Neuronal stem cell (in vitro differentiated cells): ENCODE data around the gene INO80D.

ENCODE experiments used
- DNase-seq: peaks from one replicate; pipeline ENCODE4 v3.0.0-alpha.2; 2013; ENCODE audit warnings: low spot score
- H2AFZ ChIP-seq: one replicate; pipeline ENCODE4 v1.6.1; 2013; ENCODE audit warnings: mild to moderate bottlenecking, low read length, inconsistent platforms
- H2AK5ac ChIP-seq: 2 replicates; pipeline ENCODE4 v1.6.1; 2013; ENCODE audit warnings: low read depth, mild to moderate bottlenecking, inconsistent platforms, low read length, moderate library complexity, mixed read lengths
- H2BK120ac ChIP-seq: 2 replicates; pipeline ENCODE4 v1.6.1; 2013; ENCODE audit warnings: low read depth, mild to moderate bottlenecking, inconsistent platforms, low read length, moderate library complexity, mixed read lengths
- H2BK12ac ChIP-seq: one replicate; pipeline ENCODE4 v1.6.1; 2013; ENCODE audit warnings: low read length, inconsistent platforms
- H2BK15ac ChIP-seq: 2 replicates; pipeline ENCODE4 v1.6.1; 2013; ENCODE audit warnings: mild to moderate bottlenecking, low read length, inconsistent platforms, mixed read lengths
- H2BK5ac ChIP-seq: one replicate; pipeline ENCODE4 v1.6.1; 2013; ENCODE audit warnings: inconsistent platforms, mild to moderate bottlenecking, low read length, moderate library complexity
- H3K14ac ChIP-seq: one replicate; pipeline ENCODE4 v1.6.1; 2013; ENCODE audit warnings: low read length, inconsistent platforms
- H3K18ac ChIP-seq: 2 replicates; pipeline ENCODE4 v1.6.1; 2013; ENCODE audit warnings: low read length, inconsistent platforms
- H3K23ac ChIP-seq: 2 replicates; pipeline ENCODE4 v1.6.1; 2013; ENCODE audit warnings: low read depth, mild to moderate bottlenecking, mixed read lengths, low read length, inconsistent platforms; ENCODE audit not compliant: poor library complexity
- H3K27ac ChIP-seq: replicated peaks from 3 replicates; pipeline ENCODE4 v1.5.1; 2013; ENCODE audit warnings: low read length, inconsistent platforms
- H3K27me3 ChIP-seq, 3 experiments: 2 replicates each; pipeline ENCODE4 v1.6.1; 2013; ENCODE audit warnings: low read length in 3 of 3, mild to moderate bottlenecking in 2 of 3, inconsistent platforms in 1 of 3, low read depth in 1 of 3, mixed read lengths in 1 of 3, moderate library complexity in 1 of 3; ENCODE audit not compliant: control insufficient read depth in 3 of 3, insufficient read depth in 3 of 3
- H3K36me3 ChIP-seq, 2 donors: replicated peaks in 1 of 2; 2 replicates each; pipeline ENCODE4 v1.6.1; 2013; ENCODE audit warnings: low read length in 2 of 2; ENCODE audit not compliant: control insufficient read depth in 2 of 2, insufficient read depth in 2 of 2
- H3K4ac ChIP-seq: 2 replicates; pipeline ENCODE4 v1.6.1; 2013; ENCODE audit warnings: inconsistent platforms, mild to moderate bottlenecking, low read length, moderate library complexity
- H3K4me1 ChIP-seq, 2 donors: 1 replicate in 1 of 2; 2 replicates in 1 of 2; pipeline ENCODE4 v1.6.1; 2013; ENCODE audit warnings: low read length in 2 of 2, low read depth in 1 of 2; ENCODE audit not compliant: control insufficient read depth in 2 of 2, insufficient read depth in 1 of 2
- H3K4me2 ChIP-seq: one replicate; pipeline ENCODE4 v1.6.1; 2013; ENCODE audit warnings: mild to moderate bottlenecking, low read length, inconsistent platforms; ENCODE audit not compliant: insufficient read depth, poor library complexity, severe bottlenecking
- H3K4me3 ChIP-seq, 2 donors: 2 replicates each; pipeline ENCODE4 v1.5.1; 2013; ENCODE audit warnings: low read length in 2 of 2, mild to moderate bottlenecking in 2 of 2, inconsistent platforms in 1 of 2, moderate library complexity in 1 of 2
- H3K79me1 ChIP-seq: one replicate; pipeline ENCODE4 v1.6.1; 2013; ENCODE audit warnings: low read depth, mild to moderate bottlenecking, inconsistent platforms, low read length, moderate library complexity
- H3K9ac ChIP-seq: one replicate; pipeline ENCODE4 v1.6.1; 2013; ENCODE audit warnings: mild to moderate bottlenecking, low read depth, low read length, inconsistent platforms; ENCODE audit not compliant: poor library complexity
- H3K9me3 ChIP-seq, 2 donors: replicated peaks in 1 of 2; 2 replicates each; pipeline versions ENCODE3 to v1.6.1; 2013; ENCODE audit warnings: low read length in 2 of 2, mild to moderate bottlenecking in 2 of 2, inconsistent platforms in 1 of 2, low read depth in 1 of 2, mixed read lengths in 1 of 2, moderate library complexity in 1 of 2; ENCODE audit not compliant: control insufficient read depth in 2 of 2, insufficient read depth in 1 of 2
- H4K8ac ChIP-seq: one replicate; pipeline ENCODE4 v1.6.1; 2013; ENCODE audit warnings: low read depth, mild to moderate bottlenecking, inconsistent platforms, low read length, moderate library complexity
- H4K91ac ChIP-seq: one replicate; pipeline ENCODE4 v1.6.1; 2013; ENCODE audit warnings: low read length, low read depth, mild to moderate bottlenecking, inconsistent platforms; ENCODE audit not compliant: poor library complexity
- WGBS, 2 donors: extraction: QIAGEN DNeasy Blood & Tissue Kit; methylation state at CpG; one replicate each; pipeline ENCODE4 v1.1.7; 2013; ENCODE audit warnings: missing lambda C conversion rate in 2 of 2, mixed read lengths in 1 of 2; ENCODE audit not compliant: insufficient read length in 2 of 2, insufficient replicate concordance in 1 of 2; ENCODE audit errors: extremely low coverage in 2 of 2; 5-methylcytosine and 5-hydroxymethylcytosine counted together

The INO80D gene

DNA sequence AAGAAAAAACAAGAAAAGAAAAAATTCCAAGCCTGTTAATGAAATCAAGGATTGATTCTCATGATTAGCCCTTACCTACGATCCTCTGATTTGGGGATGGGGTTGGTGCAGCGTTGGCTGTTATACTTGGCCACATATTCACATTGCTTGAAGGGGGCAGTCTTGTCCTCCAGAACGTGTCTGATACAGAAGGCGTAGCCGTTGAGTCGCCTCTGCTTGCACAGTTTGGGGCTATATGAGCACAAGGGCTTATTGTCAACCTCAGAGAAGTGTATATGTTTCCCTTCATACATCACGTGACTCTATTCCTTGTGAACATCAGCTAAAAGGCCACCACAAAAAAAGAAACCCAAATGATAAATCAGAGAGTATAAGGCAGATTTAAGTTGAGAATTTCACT lies 23.2 kb downstream of the INO80D start:
- H3K27ac ChIP-seq = no peak overlapping the region
- peaks cover 5% of the 10 kb centered on the region for H3K79me1 ChIP-seq
- H3K4me2 ChIP-seq = no peak overlapping the region
- no peaks in the 10 kb centered on the region for H3K4me1 ChIP-seq
- H2AK5ac ChIP-seq = no peak overlapping the region
- H2BK120ac ChIP-seq = no peak overlapping the region
- H3K27me3 ChIP-seq = no peaks in the 10 kb centered on the region
- no peak overlapping the region for H3K4ac ChIP-seq
- DNase-seq = no peak
- H4K8ac ChIP-seq = no peak overlapping the region
- WGBS, 2 donors = no CpG with 5 or more reads among the region's 7 CpGs
- H2AFZ ChIP-seq = no peak overlapping the region
- no peak overlapping the region for H2BK5ac ChIP-seq
- H3K18ac ChIP-seq = no peak overlapping the region
- H3K4me3 ChIP-seq = no peak overlapping the region
- H2BK12ac ChIP-seq = no peak overlapping the region
- H2BK15ac ChIP-seq = no peak overlapping the region
- peaks cover 0 to 23% of the 10 kb centered on the region in 2 donors for H3K36me3 ChIP-seq
- no peak overlapping the region for H3K23ac ChIP-seq
- peaks cover 0 to 3% of the 10 kb centered on the region in 2 donors for H3K9me3 ChIP-seq
- H4K91ac ChIP-seq = no peak overlapping the region
- no peak overlapping the region for H3K9ac ChIP-seq
- no peak overlapping the region for H3K14ac ChIP-seq

DNA sequence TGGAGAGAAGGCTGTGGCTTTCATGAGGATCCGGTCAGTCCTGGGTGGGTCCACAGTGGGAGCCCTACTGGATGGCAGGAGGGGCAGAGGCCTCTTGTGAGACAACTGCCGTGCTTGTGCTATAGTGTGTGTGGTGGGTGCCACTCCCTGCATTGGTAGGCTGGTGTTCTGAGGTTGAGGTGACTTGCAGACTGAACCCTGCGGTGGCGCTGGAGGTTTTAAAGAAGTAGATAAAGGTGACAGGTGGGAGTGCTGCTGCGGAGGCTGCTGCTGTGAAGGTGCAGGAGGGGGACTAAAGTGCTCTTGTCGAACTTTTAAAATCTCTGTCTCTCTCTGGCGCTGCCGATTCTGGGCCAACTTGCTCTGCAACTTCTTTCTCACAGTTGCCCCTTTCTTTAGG lies 29.7 kb downstream of the INO80D start:
- no peak overlapping the region for H3K23ac ChIP-seq
- no peak overlapping the region for H2AFZ ChIP-seq
- no peak overlapping the region for H2BK15ac ChIP-seq
- no peak overlapping the region for H4K8ac ChIP-seq
- no peak overlapping the region for H2BK120ac ChIP-seq
- no peak overlapping the region for H3K4ac ChIP-seq
- H3K4me1 ChIP-seq = no peaks in the 10 kb centered on the region
- no peaks in the 10 kb centered on the region for H3K9me3 ChIP-seq
- peaks cover 7 to 44% of the 10 kb centered on the region in 2 donors for H3K36me3 ChIP-seq
- no peaks in the 10 kb centered on the region for H3K79me1 ChIP-seq
- H4K91ac ChIP-seq = no peak overlapping the region
- H3K27me3 ChIP-seq = no peaks in the 10 kb centered on the region
- H2BK5ac ChIP-seq = no peak overlapping the region
- H3K14ac ChIP-seq = no peak overlapping the region
- no peak overlapping the region for H3K4me2 ChIP-seq
- DNase-seq = no peak
- WGBS, 2 donors = no CpG with 5 or more reads among the region's 8 CpGs
- no peak overlapping the region for H3K18ac ChIP-seq
- H2AK5ac ChIP-seq = no peak overlapping the region
- H3K9ac ChIP-seq = no peak overlapping the region
- no peak overlapping the region for H3K4me3 ChIP-seq
- no peak overlapping the region for H3K27ac ChIP-seq
- no peak overlapping the region for H2BK12ac ChIP-seq

DNA sequence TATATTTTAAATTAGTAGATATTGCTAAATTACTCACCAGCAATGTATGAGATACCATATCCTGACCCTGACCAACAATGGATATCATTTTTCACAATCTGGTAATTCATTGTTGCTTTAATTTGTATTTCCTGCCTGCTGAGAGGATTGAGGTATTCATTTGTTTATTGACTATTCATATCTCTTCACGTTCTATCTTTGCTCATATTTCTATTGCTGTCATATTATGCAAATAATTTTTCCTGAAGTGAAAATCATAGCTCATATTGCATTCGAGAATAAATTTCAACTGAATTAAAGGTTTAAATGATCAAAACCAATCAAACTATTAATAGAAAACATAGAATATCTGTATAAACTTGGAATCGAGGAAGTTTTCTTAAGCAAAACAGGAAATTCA lies 31.0 kb downstream of the INO80D start:
- H2BK15ac ChIP-seq = no peak overlapping the region
- no peak overlapping the region for H3K9ac ChIP-seq
- no peak overlapping the region for H3K23ac ChIP-seq
- H4K91ac ChIP-seq = no peak overlapping the region
- H3K14ac ChIP-seq = no peak overlapping the region
- no peak overlapping the region for H2AK5ac ChIP-seq
- no peak overlapping the region for H3K4me2 ChIP-seq
- H3K9me3 ChIP-seq = no peaks in the 10 kb centered on the region
- no peak overlapping the region for H3K27ac ChIP-seq
- H2AFZ ChIP-seq = no peak overlapping the region
- no peak overlapping the region for H3K18ac ChIP-seq
- no CpG with 5 or more reads among the region's 3 CpGs for WGBS, 2 donors
- no peak overlapping the region for H2BK5ac ChIP-seq
- no peak overlapping the region for H2BK12ac ChIP-seq
- H3K36me3 ChIP-seq = peaks cover 7 to 44% of the 10 kb centered on the region in 2 donors
- H3K4me3 ChIP-seq = no peak overlapping the region
- no peaks in the 10 kb centered on the region for H3K79me1 ChIP-seq
- H2BK120ac ChIP-seq = no peak overlapping the region
- no peaks in the 10 kb centered on the region for H3K4me1 ChIP-seq
- H3K4ac ChIP-seq = no peak overlapping the region
- no peak overlapping the region for H4K8ac ChIP-seq
- no peak for DNase-seq
- no peaks in the 10 kb centered on the region for H3K27me3 ChIP-seq

DNA sequence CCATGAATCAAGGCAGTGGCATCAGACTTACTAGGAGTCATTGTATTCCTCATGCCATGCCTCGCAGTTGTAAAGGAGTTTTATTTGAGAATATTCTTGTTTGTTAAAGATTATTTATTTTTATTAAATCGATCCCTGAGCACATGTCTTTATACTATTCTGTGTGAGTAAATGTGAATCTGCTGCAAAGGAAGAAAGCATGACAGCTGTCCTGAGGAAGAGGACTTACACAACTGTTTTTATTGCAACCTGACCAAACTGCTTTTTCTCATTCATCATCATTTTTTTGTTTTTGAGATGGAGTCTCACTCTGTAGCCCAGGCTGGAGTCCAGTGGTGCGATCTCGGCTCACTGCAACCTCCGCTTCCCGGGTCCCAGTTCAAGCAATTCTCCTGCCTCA lies 34.1 kb downstream of the INO80D start:
- peaks cover 7 to 34% of the 10 kb centered on the region in 2 donors for H3K36me3 ChIP-seq
- WGBS, 2 donors = no CpG with 5 or more reads among the region's 6 CpGs
- no peak overlapping the region for H4K91ac ChIP-seq
- no peak overlapping the region for H3K18ac ChIP-seq
- H2BK120ac ChIP-seq = no peak overlapping the region
- no peak overlapping the region for H2BK12ac ChIP-seq
- no peaks in the 10 kb centered on the region for H3K4me1 ChIP-seq
- H3K79me1 ChIP-seq = no peaks in the 10 kb centered on the region
- H3K9me3 ChIP-seq = no peaks in the 10 kb centered on the region
- H2BK5ac ChIP-seq = no peak overlapping the region
- H2BK15ac ChIP-seq = no peak overlapping the region
- H3K27ac ChIP-seq = no peak overlapping the region
- no peak for DNase-seq
- no peak overlapping the region for H3K14ac ChIP-seq
- no peak overlapping the region for H3K23ac ChIP-seq
- no peak overlapping the region for H2AFZ ChIP-seq
- no peak overlapping the region for H3K9ac ChIP-seq
- H3K4me2 ChIP-seq = no peak overlapping the region
- H3K27me3 ChIP-seq = no peaks in the 10 kb centered on the region
- H3K4me3 ChIP-seq = no peak overlapping the region
- no peak overlapping the region for H3K4ac ChIP-seq
- no peak overlapping the region for H2AK5ac ChIP-seq
- H4K8ac ChIP-seq = no peak overlapping the region
